ENCODE data around the gene MMAB.

- no peak for TF ChIP-seq CTCF (IDR thresholded peaks at IDR 0.05)
- TF ChIP-seq POLR2A (IDR thresholded peaks at IDR 0.05): no peak
- TF ChIP-seq POLR2AphosphoS5 (IDR thresholded peaks at IDR 0.05): no peak
Measured at GRCh38 chr12:109598428-109598854, 25.1 kb upstream of the MMAB start.
